Kidney epithelial cell (primary cell): ENCODE data around the gene PLXNB2. TPM values are rescaled to one million over a fixed set of nuclear protein-coding genes. Genes with fewer than 3 reads are reported as not detected.
A peak's percentile ranks its signal among the peaks of the same experiment; 100 is the strongest.

Experiments used
- DNase-seq: peaks from one replicate; pipeline ENCODE4 v3.0.0-alpha.2; 2010; ENCODE audit warnings: low read depth
- H3K27me3 ChIP-seq: 2 replicates; pipeline ENCODE4 v1.6.0; 2011; ENCODE audit warnings: low read length; ENCODE audit not compliant: control insufficient read depth, insufficient read depth
- H3K36me3 ChIP-seq: 2 replicates; pipeline ENCODE4 v1.5.1; 2011; ENCODE audit warnings: low read length; ENCODE audit not compliant: control insufficient read depth, insufficient read depth
- H3K4me3 ChIP-seq: 2 replicates; pipeline ENCODE4 v1.5.1; 2011; ENCODE audit warnings: low read depth, mild to moderate bottlenecking, control low read depth, low read length
- CTCF ChIP-seq: IDR thresholded peaks from 2 replicates; pipeline ENCODE4 v1.5.1; 2011; ENCODE audit warnings: mild to moderate bottlenecking, moderate library complexity, low read length, control low read depth, inconsistent platforms; ENCODE audit not compliant: insufficient read depth, poor library complexity, severe bottlenecking
- total RNA-seq: library from RNA; depleted of rRNA; stranded (reverse); fragments of >200 nt; gene quantifications from 2 replicates; pipeline ENCODE4 v1.2.3, GENCODE V29; 2015

Gene PLXNB2, protein sequence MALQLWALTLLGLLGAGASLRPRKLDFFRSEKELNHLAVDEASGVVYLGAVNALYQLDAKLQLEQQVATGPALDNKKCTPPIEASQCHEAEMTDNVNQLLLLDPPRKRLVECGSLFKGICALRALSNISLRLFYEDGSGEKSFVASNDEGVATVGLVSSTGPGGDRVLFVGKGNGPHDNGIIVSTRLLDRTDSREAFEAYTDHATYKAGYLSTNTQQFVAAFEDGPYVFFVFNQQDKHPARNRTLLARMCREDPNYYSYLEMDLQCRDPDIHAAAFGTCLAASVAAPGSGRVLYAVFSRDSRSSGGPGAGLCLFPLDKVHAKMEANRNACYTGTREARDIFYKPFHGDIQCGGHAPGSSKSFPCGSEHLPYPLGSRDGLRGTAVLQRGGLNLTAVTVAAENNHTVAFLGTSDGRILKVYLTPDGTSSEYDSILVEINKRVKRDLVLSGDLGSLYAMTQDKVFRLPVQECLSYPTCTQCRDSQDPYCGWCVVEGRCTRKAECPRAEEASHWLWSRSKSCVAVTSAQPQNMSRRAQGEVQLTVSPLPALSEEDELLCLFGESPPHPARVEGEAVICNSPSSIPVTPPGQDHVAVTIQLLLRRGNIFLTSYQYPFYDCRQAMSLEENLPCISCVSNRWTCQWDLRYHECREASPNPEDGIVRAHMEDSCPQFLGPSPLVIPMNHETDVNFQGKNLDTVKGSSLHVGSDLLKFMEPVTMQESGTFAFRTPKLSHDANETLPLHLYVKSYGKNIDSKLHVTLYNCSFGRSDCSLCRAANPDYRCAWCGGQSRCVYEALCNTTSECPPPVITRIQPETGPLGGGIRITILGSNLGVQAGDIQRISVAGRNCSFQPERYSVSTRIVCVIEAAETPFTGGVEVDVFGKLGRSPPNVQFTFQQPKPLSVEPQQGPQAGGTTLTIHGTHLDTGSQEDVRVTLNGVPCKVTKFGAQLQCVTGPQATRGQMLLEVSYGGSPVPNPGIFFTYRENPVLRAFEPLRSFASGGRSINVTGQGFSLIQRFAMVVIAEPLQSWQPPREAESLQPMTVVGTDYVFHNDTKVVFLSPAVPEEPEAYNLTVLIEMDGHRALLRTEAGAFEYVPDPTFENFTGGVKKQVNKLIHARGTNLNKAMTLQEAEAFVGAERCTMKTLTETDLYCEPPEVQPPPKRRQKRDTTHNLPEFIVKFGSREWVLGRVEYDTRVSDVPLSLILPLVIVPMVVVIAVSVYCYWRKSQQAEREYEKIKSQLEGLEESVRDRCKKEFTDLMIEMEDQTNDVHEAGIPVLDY (N-terminal part only)
- total RNA-seq = 251 and 302 TPM in 2 replicates

DNA sequence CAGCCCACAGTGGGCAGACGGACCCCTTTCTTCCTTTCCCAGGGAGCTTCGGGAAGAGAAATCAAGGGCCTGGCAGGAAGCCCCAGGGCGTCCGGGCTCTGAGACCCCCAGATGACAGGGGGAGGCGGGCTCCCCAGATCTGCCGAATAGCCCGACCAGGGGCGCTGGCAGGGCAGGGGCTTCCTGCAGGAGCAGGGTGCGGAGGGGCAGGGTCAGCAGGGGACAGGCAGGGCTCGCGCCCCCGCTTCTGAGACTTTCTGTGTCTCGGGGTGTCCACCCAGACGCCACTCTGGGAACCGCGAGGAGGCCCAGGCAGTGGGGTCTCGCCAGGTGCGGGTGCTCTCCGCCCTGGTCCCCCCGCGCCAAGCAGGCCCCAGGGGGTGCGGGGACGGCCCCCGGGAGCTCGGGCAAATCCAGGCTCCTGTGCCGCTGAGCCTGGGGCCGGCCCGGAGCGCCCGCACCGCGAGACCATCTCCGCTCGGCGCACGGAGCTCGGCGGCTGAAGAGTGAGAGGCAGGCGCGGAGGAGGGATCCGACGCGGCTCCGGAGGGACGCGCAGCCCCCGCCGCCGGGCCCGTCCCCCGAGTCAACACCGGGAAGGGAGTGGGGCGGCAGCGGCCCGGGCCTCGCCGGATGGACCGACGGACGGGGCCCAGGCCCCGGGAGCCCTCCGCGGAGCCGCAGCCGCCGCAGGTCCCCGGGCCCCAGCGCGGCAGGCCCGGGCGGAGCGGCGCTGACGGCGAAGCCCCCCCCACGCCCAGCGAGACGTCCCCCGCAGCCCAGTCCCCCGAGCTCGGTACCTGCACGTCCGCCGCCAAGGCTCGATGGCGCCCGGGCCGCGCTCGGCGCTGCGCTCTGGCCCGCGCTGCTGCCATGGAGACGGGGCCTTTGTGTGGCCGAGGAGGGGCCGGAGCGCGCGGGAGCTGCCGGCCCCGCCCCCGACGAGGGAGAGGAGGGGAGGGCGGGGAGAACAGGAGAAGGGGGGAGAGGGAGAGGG lies at the start of gene PLXNB2:
Gene PLXNB2 (minus strand): TSS at position 894 of the 997 bp plus-strand sequence. CDS start 17,062 bp downstream, outside the sequence.
- Histone ChIP-seq H3K4me3 (peak within 1 kb of the TSS; percentile 96), H3K36me3 (peaks cover 1% of the 10 kb centered on the region), H3K27me3 (no peaks in the 10 kb centered on the region)
- TF ChIP-seq CTCF = no peak
- no peak for DNase-seq

DNA sequence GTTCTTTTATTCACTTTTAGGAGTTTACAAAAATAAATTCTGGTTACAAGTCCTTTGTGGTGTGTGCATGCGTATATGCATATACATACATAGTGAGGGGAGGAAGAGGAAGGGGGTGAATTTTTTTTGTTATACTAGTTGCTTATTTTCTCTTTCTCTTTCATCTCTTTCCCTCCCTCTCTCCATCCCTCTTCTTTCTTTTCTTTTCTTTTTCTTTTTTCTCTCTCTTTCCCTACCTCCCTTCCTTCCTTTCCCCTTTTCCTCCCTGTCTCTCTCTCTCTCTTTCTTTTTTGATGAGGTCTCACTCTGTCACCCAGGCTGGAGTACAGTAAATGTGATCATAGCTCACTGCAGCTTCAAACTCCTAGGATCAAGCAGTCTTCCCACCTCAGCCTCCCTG lies 49.8 kb upstream of the PLXNB2 start:
- Histone ChIP-seq H3K36me3 (no peaks in the 10 kb centered on the region), H3K27me3 (no peaks in the 10 kb centered on the region), H3K4me3 (no peak overlapping the region)
- no peak for TF ChIP-seq CTCF
- DNase-seq = no peak

- DNase-seq = no peak
- no peaks in the 10 kb centered on the region for H3K36me3 ChIP-seq
- TF ChIP-seq CTCF = no peak
- no peaks in the 10 kb centered on the region for H3K27me3 ChIP-seq
- no peak overlapping the region for H3K4me3 ChIP-seq
Observed at GRCh38 chr22:50356186-50356585, 48.7 kb upstream of the PLXNB2 start.

DNA sequence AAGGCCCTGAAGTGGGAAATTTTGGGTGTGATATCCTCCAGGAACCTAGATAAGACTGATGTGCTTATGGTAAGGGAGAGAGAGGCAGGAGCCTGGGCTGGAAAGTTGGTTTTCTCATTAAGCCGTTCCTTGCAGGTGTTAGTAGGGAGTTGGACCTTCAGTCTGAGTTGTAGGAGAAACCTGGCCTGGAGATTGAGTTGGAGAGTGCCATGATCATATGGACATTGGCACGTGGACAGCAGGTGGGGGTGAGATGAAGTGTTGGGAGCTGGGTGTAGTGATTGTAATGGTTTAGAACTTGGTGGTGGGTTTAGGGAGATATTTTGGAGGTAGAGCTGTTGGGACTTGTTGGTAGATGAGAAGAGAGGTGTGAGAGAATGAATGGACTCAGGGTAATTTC lies 40.6 kb upstream of the PLXNB2 start:
- H3K4me3 ChIP-seq = no peak overlapping the region
- H3K27me3 ChIP-seq = no peaks in the 10 kb centered on the region
- TF ChIP-seq CTCF = no peak
- H3K36me3 ChIP-seq = no peaks in the 10 kb centered on the region
- no peak for DNase-seq

DNA sequence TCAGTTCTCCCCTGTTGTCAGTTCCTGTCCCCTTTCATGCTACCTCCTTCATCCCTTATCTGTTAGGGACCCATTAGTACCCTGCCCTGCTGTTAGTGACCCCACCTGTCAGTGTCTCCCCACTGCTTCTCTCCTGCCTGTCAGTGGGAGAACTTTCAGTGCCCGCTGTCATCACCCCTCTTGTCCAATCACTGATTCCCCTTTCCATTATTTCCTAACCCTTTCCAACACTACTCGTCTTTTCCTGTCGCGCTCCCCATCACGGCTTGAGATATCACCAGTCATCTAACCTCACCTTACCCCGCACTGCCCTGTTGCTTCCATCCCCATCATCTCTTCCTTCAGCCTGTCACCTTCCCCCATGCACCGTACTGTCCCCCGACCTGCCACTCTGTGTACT lies 39.7 kb upstream of the PLXNB2 start:
- no peaks in the 10 kb centered on the region for H3K36me3 ChIP-seq
- DNase-seq = no peak
- TF ChIP-seq CTCF = no peak
- H3K4me3 ChIP-seq = no peak overlapping the region
- H3K27me3 ChIP-seq = no peaks in the 10 kb centered on the region
